GM21528 (cell line): ENCODE data around the gene CABP2.
"Not testable (repeated sequence)": the region's sequence is repeated elsewhere in the genome, so short reads cannot be mapped to it uniquely, and the experiment has no call there.

Experiments
- ATAC-seq: cut with Tn5 transposase; IDR thresholded peaks from one replicate; pipeline ENCODE4 v1.9.1; 2021; ENCODE audit warnings: mild to moderate bottlenecking, moderate library complexity; ENCODE audit not compliant: unreplicated experiment, low FRiP score

CABP2 gene

DNA sequence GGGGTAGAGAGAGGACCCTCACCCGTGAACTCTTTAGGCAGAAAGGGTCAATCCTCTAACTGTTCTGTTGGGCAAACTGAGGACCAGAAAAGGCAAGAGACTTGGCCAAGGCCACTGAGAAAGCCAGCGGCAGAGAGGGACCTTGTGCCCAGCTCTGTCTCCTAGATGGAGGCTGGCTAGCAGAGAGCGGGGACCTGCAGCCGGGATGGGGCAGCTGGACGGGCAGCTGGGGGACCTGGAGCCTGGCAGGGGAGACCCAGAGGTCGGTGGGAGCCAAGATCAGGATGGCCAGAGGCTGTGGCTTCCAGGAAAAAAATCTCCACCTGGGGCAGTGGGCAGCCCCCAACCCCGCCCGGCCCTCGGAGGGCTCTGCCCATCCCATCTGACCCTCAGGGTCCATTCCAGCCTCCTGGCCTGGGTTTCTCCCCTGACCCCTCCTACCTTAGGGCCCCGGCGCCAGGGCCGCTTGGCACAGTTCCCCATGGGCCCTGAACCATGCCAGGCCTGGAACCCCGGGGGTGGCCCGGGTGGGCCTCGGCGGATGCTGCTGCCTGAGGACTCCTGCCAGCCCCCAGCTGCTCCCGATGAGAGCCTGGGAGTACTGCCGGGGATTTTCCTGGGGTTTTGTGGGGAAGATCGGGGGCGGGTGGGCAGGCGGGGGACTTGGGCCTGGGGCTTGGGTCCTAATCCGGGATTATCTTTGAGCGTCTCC is at the start of gene CABP2:
TSS of gene CABP2 (minus strand) at position 603 of the 712 bp plus-strand sequence. CDS start at position 483, 120 bp downstream.
- no peak for ATAC-seq

DNA sequence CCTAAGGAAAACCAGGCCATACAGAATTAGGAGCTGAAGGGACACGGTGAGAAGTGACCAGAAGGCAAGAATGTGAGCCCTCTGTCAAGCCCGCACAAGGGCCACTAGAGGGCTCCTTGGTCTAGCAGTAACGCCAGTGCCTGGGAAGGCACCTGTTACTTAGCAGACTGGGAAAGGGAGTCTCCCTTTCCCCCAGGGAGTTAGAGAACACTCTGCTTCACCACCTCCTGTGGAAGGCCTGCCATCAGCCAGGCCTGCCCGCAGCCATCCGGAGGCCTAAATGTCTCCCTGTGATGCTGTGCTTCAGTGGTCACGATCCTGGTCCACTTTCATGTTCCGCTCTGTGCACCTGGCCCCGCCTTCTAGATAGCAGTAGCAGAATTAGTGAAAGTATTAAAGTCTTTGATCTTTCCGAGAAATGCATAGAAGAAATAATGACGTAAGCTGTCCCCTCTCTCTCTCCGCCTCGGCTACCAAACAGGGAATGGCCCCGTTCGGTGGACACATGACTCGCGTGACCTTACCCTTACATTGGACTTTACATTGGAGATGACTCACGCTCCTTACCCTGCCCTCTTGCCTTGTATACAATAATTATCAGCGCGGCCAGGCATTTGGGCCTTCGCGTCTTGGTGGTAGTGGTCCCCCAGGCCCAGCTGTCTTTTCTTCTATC is 49.6 kb upstream of the CABP2 start:
- no peak for ATAC-seq

DNA sequence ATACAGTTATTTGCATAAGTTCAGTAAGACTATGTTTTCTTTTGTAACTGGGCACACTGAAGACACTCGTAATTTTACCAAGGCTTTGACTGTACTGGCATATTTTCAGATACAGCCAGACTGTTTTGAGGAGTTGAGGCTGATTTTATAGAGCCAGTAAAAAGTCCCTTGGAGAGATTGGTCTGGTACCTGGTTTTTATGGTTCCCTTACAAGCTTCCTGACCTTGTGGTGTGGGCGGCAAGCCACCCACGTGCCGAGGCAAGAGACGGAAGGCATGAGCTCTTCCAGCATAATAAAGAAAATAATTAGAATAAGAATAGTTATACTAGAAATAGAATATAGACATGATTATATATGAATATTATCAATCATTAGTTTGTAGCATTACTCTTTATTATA is 49.1 kb upstream of the CABP2 start:
- no peak for ATAC-seq

DNA sequence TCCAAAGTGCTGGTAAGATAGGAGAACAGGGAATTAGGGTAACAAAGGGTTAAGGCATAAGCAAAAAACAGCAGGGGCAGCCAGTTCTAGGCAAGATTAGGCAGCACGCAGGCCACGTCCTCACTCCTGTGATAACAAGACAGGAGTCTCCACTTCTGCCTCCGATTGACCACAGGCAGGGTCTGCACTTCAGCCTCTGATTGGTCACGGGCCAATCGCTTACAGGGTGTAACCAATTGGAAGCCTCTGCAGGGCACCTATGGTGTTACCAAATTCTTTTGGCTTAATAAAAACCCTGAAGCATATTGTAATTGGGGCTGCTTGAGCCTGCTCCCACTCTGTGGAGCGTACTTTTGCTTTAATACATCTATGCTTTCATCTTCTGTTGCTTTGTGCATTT is 48.2 kb upstream of the CABP2 start:
- no peak for ATAC-seq

DNA sequence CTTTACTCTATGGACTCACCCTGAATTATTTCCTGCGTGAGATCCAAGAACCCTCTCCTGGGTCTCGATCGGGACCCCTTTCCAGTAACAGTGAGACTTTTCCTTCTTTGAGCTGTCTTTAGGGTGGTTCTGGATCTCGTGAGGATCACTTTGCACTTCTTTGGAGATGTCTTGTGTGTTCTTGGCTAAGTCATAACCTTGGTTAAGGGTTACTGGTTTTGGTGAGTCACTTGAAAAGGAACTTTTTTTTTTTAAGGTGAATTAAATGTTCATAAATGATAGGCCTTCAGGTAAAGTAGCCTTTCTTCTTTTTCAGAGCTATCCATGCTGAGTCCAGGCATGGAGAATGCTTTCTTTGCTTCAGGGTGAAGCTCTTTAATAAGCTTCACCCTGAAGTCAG is 41.0 kb upstream of the CABP2 start:
- ATAC-seq, result no peak

DNA sequence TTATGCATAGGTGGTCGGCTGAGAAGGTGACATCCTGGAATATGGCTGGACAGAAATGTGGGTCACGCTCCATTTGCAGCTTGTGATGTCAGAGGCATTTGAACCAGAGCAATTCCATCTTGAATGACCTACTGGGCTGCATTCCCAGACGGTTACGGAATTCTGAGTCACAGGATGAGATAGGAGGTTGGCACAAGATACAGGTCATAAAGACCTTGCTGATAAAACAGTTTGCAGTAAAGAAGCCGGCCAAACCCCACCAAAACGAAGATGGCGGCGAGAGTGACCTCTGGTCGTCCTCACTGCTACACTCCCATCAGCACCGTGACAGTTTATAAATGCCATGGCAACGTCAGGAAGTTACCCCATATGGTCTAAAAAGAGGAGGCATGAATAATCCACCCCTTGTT is 40.5 kb upstream of the CABP2 start:
- not testable (repeated sequence) for ATAC-seq

DNA sequence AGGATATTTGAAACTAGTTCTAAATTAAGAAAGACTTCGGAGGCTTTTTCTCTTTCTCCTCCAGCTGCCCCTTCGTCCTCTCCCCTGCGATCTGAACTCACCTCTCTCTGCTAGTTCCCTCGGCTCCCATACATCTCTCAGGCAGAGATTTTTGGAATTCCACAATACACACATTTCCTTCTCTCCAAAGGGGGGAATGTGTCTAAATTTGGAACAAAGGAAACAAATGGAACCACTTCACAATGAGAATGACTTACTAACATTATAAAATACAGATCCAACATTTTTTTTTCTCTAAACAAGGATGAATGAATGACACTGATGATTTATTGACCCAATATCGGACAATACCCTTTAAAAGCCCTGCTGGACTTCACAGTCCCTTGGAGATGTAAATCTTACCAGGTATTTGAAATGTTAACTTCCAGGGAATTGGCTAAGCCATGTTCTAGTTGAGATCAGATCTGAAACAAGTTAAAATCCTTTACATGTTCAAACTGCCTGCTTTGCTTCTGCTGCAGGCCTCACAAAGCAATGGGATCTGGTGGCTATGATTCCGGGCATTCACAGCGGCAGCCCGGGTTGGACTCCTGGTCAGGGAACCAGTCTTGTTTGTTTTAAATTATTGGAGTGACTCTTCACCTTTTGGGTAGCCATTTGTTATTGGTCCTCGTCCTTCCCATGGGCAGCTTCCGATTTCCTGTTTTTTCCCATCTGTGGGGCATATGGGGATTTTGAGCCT is 39.9 kb upstream of the CABP2 start:
- ATAC-seq, result no peak

DNA sequence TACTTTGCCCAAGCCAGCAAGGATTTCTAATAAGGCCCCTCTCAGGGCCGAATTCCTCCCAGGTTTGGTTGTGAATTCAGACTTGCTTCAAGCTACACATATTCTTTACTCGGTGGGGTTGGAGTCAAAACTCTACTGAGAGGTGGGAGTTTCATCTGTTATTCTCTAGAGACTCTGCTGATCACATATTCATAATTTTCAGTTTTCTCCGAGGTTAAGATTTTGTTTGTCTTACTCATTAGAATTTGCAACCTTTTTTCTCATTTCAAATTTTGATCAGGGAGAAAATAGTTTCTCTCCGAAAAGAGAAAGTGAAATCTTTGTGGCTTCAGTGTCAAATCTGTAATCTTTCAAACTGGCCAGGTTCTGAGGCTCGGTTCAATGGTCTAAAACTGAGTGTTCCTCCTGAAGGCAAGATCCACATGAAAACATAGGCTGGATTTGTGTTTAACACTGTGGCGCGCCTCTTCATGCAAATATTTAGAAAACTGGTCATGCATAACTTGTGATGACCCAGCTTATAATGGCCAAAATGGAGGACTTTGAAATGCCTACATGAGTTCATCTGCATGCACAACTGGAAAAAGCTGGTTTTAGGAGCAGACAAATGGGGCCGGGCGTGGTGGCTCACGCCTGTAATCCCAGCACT is 38.8 kb upstream of the CABP2 start:
- peak; percentile 49 for ATAC-seq

DNA sequence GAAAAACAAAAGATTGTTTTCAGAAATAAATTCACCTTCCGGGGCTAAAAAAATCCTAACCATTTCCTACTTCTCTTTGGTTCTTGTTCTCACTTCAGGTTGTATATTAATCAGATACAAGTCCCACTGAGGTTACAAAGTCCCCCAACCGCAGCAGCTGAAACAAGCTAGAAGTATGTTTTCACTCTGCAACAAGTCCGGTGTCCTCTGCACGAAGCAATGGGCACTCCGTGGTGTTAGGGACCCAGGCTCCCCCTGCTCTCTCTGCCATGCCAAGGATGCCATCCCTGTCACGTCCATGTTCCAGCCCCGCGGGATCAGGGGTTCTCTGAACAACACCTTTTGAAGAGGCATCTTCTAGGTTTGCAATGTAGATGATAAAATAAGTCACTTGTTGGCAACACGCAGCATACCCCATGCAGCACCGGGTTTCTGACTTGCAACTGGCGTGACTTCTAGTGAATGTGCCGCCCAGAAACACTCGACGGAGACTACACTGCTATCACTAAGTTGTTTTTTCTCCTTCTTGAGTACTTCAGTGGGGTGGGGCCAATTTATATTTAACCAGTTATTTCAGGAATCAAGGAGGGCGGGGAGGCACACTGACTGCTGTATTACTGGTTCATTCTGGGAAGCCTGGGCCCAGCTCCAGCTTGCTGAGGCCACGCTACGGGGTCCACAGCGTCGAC is 35.0 kb upstream of the CABP2 start:
- no peak for ATAC-seq

DNA sequence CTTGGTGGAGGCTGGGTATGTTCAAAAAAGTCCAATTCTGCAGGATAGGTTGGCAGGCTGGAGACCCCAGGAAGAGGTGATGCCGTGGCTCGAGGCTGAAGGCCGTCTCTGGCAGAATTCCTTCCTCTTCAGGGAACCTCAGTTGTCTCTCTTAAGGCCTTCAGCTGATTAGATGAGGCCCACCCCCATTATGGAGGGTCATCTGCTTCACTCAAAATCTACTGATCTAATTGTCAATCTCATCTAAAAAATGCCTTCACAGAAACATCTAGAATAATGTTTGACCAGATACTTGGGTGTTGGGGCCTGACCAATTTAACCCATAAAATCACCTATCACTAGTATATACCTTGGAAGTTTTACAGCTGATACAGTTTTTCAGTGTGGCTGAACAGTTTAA is 33.0 kb upstream of the CABP2 start:
- no peak for ATAC-seq

DNA sequence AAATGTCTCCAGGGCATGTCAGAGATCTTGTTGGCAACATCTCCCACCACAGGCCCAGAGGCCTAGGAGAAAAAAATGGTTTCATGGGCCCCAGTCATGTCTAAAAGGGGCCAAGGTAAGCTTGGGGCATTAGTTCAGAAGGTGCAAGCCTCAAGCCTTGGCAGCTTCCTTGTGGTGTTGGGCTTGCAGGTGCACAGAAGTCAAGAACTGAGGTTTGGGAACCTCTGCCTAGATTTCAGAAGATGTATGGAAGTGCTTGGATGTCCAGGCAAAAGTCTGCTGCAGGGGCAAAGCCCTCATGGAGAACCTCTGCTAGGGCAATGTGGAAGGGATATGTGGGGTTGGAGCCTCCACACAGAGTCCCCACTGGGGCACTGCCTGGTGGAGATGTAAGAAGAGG is 28.5 kb upstream of the CABP2 start:
- ATAC-seq, result not testable (repeated sequence)

DNA sequence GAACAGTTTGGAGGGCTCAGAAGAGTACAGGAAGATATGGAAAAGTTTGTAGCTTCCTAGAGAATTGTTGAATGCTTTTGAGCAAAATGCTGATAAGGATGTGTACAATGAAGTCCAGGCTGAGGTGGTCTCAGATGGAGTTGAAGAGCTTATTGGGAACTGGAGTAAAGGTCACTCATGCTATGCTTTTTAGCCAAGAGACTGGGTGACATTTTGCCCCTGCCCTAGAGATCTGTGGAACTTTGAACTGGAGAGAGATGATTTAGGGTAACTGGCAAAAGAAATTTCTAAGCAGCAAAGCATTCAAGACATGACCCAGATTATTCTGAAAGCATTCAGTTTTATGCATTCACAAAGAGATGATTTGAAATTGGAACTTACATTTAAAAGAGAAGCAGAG is 27.9 kb upstream of the CABP2 start:
- no peak for ATAC-seq

DNA sequence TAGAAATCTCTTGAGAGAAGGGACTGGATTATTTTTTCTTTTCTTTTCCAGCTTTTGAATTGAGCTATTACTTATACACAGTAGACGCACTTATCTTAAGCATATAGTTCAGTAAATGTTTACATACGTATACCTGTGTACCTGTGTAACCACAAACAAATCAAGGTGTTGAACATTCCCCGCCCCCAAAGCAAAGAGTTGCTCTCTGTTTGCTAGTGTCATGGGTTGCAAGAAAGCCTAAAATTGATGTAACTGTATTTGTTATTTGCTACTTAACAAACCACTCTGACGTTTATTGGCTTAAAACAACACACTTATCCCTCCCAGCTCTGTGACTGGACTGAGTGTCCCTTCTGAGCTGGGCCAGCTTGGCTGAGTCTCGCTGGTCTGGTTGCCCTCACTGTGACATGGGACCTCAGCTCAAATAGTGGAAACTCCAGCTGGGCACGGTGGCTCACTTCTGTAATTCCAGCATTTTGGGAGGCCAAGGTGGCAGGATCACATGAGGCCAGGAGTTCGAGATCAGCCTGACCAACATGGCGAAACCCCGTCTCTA is 25.4 kb upstream of the CABP2 start:
- no peak for ATAC-seq

DNA sequence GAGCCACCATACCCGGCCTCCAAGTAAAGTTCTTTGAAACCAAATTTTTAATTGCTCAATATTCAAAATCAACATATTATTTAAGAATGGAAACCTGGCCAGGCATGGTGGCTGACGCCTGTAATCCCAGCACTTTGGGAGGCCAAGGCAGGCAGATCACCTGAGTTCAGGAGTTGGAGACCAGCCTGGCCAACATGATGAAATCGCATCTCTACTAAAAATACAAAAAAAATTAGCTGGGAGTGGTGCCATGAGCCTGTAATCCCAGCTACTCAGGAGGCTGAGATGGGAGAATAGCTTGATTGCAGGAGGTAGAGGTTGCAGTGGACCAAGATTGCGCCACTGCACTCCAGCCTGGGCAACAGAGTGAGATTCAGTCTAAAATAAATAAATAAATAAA is 24.9 kb upstream of the CABP2 start:
- ATAC-seq, result not testable (repeated sequence)

DNA sequence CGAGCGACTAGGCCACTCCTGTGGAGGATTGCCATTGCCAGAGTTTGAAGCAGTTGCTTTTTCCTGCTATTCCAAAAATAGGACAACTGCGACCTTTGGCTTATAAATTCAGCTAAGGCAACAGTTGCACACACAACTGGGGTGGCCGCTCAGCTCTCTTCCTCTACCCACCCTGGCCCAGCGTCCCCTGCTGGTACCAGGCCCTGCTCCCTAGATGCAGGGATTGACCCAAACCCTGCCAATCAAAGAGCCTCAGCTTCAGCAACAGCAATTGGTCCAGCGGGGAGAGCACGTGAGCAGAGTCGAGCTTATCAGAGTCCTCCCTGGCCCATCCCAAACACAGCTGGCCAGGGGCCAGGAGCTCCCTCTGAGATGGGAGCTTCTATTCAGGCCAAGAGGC is 22.0 kb upstream of the CABP2 start:
- ATAC-seq, result no peak

DNA sequence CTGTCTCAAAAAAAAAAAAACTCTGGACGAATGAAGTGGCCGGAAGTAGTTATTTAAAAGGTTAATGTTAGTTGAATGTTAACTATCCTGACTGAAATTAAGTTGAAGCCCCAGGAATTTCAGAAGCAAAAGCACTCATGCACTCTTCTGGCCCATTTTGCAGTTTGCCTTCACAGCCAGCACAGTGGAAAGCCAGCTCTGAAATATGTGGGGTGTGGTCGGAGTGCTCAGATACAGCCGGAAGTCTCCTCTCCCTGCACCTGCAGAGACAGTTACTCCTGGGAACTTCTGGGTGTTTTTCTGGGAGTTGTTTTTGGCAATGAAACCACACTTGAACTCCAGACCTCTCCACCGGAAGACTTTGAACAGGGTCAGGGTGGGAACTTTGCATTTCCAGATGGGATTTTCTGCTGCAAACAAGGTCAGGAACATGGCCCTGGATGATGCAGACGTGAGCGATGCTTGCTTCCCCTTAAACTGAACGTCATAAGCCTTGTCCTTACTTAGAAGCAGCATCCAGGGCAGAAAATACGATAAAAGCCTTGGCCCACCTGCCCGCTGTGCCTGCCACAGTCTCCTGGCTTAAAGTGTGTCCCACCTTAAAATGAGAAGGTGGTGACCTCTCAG is 21.5 kb upstream of the CABP2 start:
- no peak for ATAC-seq

DNA sequence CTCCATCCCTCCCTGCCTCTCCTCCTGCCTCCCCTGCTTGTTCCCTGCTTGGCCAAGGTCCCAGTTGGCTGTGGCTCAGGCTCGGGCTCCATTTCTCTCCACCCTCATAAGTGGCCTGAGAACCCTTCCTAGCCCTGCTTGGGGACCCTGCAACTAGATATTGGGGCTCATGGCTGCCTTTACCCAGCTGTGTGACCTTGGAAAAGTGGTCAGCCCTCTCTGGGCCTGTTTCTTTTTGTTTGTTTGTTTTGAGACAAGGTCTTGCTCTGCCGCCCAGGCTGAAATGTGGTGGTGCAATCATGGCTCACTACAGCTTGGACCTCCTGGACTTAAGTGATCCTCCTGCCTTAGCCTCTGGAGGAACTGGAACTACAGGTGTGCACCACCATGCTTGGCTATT is 20.3 kb upstream of the CABP2 start:
- no peak for ATAC-seq

DNA sequence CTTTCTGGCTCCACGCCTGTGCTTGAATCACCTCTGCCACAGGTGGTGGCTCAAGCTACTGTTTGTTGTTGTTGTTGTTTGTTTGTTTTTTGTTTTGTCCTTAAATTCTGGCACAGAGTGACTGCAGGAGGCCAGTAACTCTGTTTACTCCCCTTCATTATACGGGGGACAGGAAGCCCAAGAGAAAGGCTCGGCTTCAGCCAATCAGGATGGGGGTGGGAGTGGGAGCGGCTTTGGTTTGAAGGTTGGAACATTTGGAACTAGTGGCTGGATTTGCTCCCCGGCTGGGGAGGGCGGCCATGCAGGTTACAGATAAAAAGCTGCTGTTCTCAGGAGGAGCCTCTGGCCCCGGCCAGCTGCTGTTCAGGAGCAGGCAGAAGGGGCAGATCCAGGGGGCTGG is 19.7 kb upstream of the CABP2 start:
- ATAC-seq, result no peak

DNA sequence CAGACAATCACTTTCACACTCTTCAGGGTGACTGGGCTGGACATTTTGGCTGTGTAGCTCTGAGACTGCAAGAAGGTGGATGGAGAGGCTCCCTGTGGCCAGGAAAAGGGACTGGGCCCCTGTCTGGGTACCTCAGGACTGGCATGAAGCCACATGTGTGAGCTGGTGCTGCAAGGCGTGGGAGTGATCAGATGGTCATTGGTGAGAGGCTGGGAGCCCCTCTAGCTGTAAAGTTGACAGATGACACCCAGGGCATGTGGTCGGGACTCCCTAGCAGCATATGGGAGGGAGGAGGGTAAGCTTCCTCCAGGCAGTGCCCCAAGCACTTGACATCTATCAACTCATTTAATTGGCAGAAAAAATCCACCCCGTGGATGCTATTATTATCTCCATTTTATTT is 18.9 kb upstream of the CABP2 start:
- no peak for ATAC-seq

DNA sequence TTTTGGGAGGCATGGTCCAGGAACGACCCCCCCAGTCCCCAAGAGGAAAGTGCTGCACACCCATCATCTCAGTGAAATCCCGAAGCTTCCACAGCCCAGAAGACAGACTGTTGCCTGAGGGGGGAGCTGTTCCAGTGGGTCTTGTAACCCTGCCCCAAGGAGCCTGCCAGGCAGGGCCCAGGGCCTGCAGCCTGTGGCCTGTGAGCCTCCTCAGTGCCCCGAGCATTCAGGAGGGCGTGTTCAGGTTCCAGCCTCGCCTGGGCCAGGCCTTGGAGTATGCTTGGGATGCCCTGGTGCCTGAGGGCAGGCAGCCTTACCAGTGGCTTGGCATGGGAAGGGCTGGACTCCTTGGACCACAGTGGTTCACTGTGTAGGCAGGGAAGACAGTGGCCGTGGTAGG is 18.0 kb upstream of the CABP2 start:
- ATAC-seq, result no peak
